Stimulated activated CD4-positive, alpha-beta T cell treated with anti-CD3 and anti-CD28 coated beads, Interleukin-2, amount 100 ng/mL, for 24 hours (primary cell): ENCODE measurements around the gene TCIRG1.

Source experiments
- DNase-seq, 2 donors: peaks; one replicate each; pipeline ENCODE4 v3.0.0-alpha.2; 2020

TCIRG1 gene

DNA sequence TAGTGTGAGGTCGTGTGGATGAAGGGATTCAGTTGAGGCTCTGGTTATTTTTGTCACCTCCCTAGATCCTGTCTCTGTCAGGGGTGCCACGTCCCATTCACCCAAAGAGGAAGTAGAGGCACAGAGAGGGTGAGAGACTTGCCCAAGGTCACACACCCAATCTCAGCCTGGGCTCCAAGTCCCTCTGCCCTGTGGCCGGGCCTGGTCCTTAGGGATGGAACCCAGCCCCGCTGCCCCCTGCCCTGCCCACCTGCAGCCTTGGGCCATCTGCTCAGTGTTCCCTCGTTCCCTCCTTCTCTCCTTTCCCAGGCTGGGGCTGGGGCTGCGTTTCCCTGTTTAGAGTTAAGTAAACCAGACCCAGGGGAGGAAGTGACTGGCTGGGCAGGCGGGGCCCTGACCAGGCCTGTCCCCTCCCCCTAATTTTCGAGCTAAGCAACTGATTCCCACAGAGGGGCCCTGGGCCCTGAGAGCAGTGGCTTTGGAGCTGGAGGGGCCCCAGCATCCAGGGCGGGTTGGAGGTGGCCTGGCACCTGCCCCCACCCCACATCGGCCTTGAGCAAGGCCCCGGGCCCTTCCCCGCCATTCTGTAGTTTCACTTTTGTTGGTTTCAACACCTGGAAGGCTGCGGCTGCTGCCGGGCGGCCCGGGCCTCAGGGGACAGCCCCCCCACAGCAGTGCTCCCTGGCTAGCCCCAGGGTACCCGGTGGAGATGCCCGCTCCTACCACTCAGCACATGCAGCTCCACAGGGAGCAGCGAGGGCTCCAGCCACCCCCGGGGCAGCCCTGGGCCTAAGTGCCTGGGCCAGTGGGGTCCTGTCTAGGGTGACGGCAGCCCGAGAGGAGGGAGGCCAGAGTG is 1.5 kb downstream of the TCIRG1 start:
- DNase-seq: peak; percentile 47 to 64

DNA sequence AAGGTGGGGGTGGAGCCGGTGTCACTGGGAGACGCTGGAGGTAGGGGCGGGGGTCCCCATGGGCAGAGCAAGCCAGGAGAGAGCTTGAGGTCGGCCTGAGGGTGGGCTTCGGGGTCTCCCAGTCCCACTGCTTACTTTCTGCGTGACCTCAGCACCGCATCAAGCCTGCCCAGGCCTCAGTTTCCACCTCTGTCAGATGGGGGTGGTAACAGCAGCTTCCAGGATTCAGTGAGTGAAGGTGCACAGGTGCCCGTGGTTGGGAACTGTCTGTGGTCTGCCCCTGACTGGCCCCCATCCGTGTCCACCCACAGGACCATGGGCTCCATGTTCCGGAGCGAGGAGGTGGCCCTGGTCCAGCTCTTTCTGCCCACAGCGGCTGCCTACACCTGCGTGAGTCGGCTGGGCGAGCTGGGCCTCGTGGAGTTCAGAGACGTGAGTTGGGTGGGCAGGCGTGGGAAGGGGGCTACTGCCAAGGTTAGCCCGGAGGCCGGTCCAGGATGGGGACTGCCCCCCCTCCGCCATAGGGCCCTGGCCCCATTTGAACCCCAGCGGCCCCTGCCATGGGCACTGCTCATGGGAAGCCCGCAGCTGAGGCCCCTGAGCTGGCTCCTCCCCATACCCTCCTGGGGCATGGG is 2.2 kb downstream of the TCIRG1 start:
- no peak for DNase-seq

DNA sequence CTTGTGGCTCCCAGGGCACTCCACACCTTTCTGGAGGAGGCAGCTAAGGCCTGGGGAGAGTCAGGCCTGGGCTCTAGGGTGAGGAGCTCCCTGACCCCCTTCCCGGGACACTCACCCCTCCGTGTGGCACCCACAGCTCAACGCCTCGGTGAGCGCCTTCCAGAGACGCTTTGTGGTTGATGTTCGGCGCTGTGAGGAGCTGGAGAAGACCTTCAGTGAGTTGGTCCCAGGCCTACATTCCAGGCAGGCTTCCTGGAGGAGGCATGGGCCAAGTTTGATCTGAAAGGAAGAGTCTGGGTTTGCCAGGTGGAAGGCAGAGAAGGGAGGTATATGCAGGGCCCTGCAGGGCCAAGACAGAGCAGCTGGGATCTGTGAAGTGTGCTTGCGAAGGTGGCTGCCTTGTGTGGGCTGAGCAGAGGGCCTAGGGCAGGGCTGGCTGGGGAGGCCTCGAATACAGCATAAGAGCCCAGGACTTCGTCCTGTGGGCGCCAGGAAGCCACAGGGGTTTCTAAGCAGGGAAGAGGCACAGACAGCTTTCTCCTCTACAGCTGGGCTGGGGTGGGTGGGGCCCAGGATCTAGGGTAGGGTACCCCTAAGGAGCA is 2.9 kb downstream of the TCIRG1 start:
- DNase-seq: no peak

DNA sequence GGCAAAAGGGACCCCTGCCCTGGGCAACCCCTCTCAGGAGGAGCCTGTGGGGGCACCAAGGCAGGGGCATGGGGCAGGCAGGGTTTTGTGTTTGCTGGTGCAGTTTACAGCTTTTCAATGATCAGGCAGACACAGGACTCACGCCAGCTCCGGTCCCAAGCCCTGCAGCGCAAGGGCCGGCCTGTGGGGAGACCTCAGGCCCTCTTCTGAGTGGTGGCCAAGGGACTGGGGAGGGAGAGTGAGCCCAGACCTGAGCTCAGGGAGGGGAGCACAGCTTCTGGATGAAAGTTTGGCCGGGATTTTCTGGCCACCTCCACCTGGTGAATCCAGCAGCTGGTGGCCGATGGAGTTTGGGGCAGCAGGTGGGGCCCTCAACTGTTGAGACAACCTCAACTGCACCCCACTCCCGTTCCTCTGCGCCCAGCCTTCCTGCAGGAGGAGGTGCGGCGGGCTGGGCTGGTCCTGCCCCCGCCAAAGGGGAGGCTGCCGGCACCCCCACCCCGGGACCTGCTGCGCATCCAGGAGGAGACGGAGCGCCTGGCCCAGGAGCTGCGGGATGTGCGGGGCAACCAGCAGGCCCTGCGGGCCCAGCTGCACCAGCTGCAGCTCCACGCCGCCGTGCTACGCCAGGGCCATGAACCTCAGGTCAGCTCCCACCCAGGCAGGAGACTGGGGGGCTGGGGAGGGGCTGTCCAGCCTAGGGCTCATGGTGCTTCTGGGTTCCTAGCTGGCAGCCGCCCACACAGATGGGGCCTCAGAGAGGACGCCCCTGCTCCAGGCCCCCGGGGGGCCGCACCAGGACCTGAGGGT is 3.6 kb downstream of the TCIRG1 start:
- no peak for DNase-seq

DNA sequence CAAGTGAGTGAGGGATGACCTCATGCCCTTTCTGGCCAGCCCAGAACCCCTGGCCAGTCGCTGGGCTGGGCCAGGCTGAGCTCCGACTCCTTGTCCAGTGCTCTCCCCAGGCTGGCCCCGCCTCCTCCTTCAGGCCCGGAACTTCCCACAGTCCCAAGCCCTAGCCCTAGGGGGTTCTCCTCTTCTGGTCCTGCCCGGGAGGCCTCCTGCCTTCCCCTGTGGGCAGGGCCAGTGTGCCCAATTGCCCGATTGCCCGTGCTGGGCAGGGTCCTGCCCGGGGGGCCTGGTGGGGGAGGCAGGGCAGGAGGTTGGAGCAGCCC is 4.2 kb downstream of the TCIRG1 start:
- no peak for DNase-seq

DNA sequence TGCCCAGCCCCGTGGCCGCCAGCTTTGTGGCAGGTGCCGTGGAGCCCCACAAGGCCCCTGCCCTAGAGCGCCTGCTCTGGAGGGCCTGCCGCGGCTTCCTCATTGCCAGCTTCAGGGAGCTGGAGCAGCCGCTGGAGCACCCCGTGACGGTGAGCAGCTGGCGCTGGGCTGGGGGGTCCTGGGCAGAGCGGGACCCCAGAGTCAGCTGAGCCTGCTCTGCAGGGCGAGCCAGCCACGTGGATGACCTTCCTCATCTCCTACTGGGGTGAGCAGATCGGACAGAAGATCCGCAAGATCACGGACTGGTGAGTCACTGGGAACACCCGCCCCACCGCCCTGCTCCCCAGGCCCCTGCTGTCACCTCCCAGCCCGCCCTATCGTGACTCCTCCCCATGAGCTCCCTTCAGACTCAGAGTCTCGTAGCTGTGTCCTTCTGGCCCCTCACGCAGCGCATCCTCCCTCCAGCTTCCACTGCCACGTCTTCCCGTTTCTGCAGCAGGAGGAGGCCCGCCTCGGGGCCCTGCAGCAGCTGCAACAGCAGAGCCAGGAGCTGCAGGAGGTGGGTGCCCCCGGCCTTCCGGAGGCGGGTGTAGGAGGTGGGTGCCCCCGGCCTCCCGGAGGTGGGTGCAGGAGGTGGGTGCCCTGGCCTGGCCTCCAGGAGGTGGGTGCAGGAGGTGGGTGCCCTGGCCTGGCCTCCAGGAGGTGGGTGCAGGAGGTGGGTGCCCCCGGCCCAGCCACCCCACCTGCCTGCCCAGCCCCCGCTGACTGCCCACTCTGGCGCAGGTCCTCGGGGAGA is 4.7 kb downstream of the TCIRG1 start:
- DNase-seq: no peak

DNA sequence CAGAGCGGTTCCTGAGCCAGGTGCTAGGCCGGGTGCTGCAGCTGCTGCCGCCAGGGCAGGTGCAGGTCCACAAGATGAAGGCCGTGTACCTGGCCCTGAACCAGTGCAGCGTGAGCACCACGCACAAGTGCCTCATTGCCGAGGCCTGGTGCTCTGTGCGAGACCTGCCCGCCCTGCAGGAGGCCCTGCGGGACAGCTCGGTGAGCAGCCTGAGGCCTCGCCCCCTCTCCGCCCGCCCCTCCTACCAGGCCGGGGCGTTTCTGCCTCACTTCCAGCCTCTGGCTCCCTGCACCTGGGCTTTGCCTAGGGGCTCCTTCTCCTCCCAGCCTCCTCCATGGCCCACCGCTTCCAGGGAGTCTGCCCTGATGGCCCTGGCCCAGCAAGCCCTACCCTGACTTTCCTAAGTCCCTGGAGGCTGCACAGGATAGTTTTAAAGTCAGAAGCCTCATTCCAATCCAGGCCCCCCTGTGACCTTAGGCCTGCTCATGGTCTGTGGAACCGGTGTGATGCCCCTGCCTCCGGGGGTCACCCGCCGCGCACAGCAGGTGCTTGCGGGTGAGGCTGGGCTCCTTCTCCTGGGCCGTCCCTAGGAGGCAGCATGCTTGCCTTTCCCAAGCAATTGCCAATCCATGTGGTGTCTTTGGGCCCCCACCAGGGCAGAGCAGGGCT is 5.5 kb downstream of the TCIRG1 start:
- no peak for DNase-seq

DNA sequence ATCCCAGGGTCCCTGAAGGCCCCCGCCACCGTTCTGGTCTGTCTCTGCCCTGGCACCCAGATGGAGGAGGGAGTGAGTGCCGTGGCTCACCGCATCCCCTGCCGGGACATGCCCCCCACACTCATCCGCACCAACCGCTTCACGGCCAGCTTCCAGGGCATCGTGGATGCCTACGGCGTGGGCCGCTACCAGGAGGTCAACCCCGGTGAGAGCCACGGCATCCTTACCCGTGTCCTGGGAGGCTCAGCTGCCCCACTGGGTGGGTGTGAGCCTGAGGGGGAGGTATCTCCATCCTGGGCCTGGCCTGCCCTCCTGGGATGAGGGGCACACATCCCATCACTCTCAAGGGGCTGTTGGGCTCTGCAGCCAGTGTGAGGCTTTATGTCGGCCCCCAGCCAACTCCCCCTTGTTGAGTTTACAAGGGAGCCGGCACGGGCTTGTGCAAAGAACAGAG is 6.1 kb downstream of the TCIRG1 start:
- no peak for DNase-seq

DNA sequence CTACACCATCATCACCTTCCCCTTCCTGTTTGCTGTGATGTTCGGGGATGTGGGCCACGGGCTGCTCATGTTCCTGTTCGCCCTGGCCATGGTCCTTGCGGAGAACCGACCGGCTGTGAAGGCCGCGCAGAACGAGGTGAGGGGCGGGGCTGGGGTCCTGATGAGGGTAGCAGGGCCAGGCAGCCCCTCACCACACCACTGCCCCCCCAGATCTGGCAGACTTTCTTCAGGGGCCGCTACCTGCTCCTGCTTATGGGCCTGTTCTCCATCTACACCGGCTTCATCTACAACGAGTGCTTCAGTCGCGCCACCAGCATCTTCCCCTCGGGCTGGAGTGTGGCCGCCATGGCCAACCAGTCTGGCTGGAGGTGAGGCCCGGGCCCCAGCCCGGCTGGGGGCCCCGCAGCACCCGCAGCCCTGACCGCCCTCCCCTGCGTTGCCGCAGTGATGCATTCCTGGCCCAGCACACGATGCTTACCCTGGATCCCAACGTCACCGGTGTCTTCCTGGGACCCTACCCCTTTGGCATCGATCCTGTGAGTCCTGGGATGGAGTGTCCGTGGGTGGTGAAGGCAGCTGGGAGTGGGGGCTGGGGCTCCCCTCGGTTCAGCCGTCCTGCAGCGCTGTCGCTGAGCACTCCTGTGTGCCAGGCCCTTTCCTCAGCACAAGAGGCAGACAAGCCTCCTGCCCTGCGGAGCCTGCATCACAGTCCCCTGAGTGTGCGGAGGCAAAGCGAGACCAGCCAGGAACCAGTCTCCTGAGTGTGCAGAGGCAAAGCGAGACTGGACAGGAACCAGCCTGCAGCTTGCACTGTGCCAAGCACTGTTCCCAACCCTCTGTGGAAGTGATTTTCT is 8.8 kb downstream of the TCIRG1 start:
- no peak for DNase-seq

DNA sequence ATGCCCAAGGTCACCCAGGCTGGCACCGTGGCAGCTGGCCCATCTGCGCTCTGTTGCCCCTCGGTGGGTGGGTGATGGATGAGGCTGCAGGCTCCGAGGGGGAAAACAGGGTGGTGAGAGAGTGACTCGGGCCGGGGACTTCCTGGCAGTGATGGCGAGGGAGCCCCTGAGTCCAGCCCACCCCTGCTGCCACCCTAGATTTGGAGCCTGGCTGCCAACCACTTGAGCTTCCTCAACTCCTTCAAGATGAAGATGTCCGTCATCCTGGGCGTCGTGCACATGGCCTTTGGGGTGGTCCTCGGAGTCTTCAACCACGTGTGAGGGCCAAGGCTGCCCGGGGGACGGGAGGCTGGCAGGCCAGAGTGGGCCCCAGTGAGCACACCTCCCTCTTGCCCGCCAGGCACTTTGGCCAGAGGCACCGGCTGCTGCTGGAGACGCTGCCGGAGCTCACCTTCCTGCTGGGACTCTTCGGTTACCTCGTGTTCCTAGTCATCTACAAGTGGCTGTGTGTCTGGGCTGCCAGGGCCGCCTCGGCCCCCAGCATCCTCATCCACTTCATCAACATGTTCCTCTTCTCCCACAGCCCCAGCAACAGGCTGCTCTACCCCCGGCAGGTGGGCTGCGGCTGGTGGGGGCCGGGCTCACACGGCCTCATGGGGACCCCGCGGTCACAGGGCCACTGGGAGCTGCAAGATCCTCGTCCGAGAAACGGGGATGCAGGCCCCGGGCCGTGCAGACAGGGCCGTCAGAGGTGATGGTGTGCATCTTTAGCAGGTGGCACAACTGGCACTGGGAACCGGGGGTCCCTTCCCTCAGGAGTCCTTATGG is 10.1 kb downstream of the TCIRG1 start:
- DNase-seq: no peak

DNA sequence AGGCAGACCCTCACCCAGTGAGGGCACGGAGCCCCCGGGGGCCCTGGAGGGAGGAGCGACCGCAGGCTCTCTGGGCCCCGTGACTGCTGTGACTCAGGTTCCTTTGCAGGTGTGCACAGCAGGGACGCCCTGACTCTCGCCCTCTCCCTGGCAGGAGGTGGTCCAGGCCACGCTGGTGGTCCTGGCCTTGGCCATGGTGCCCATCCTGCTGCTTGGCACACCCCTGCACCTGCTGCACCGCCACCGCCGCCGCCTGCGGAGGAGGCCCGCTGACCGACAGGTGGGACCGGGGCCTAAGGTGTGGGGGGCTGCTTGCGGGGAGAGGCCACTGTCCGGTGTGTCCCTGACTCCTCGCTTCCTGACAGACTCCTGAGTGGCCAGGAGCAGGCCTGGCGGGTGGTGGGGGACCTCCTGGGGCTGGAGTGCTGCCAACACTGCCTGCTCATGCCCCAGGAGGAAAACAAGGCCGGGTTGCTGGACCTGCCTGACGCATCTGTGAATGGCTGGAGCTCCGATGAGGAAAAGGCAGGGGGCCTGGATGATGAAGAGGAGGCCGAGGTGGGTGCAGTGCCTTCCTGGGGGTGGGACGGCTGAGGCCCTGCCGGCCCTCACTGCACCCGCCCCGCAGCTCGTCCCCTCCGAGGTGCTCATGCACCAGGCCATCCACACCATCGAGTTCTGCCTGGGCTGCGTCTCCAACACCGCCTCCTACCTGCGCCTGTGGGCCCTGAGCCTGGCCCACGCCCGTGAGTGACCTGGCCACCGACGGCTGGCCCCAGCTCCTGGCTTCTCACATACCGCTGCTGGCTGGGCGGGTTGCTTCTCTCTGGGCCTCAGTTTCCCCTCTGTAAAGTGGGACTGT is 10.9 kb downstream of the TCIRG1 start:
- DNase-seq: no peak

DNA sequence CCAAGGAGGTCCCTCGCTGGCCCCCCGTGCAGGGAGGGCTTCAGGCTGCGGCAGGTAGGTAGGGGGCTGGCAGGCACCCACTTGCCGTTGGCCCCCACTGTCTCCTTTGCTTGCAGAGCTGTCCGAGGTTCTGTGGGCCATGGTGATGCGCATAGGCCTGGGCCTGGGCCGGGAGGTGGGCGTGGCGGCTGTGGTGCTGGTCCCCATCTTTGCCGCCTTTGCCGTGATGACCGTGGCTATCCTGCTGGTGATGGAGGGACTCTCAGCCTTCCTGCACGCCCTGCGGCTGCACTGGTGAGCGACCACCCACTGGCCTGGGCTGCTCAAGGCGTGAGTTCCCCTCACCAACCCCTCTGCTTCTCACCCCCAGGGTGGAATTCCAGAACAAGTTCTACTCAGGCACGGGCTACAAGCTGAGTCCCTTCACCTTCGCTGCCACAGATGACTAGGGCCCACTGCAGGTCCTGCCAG is 11.6 kb downstream of the TCIRG1 start:
- no peak for DNase-seq

DNA sequence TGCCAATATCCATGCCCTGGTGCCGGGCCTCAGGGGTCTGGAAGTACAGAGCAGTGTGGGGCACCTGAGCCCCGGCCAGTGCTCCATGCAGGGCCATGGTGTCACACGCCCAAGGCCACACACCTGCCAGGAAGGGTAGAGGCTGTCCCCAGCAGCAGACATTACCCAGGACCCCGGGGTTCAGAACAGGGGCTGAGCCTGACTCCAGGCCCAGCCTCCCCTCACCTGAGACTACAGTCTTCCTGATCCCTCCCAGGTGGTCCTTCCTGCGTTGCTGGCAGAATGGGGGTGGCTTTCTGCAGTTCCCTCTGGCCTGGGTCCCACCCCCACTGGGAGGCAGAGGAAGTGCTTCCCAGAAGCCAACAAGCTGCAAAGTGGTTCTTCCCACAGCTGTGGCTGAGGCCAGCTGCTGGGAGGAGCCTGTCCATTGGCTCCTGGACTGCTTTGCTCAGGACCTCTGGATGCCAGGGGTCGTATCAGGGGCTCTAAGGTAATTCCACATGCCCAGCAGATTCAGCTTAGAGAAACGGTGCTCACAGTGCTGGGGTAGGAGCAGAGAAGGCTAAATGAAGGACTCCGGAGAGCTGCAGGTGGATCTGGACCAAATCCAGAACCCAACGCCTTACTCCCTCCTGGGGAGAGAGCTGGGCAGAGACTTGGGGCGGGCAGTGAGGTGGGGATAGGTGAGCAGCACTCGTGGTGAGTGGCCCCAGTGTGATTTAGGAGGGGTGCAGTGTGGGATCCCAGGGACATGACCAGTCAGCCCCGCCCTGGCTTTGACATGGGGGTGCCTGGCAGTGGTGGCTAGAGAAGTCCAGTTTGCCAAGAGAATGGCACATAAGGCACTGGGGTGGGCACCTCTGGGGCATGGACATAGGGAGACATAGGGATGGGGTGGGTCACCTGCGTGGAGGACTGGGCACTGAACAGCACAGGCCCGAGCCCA is 12.6 kb downstream of the TCIRG1 start:
- no peak for DNase-seq

DNA sequence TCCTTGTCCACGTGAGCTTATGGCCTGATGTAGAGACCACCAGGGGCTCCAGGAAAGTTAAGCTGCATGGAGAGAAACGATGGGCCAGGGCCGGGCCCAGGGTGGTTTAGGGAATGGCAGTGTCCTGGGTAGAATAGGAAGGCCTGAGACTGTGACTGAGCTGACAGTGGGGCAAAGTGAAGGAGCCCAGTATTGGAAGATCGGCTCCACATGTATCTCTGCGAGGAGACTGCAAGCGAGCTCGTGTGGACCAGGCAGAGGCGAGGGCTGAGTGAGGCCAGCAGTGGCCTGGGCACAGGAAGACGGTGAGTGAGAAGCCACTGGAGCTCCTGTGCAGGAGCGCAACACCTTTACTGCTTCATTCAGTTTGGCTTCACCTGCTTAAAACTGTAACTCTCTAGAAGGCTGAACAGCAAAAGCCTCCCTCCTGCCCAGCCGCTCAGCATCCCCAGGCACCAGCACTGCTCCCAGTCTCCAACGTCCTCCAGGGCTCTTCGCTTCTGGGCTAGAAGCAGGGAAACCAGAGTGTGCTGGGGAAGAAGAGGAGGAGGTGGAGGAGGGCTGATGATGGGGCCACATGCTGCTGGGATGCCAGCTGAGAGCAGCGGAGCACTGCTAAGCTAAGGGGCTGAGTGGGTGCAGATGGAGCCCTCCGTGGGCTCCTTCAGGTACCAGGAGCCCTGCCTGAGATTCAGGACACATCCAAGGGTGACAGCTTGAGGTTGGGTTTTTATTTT is 13.5 kb downstream of the TCIRG1 start:
- DNase-seq: no peak

DNA sequence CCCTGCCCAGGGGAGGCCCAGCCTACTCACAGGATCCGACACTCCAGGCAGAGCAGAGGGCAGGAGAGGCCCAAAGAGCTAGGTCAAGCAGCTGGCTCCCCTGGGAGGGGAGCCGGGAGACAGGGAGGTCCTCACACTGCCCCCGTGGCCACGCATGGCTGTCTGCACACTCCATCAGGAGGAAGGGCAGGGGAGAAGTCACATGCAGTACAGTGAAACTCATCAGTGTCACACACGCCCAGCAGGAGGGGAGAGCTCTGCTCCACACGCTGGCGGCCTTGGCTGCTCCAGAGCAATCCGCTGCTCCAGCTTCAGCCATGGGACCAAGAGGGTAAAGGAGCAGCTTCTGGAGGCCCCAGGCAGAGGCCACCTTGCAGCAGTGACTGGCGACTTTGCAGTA is 14.3 kb downstream of the TCIRG1 start:
- no peak for DNase-seq

DNA sequence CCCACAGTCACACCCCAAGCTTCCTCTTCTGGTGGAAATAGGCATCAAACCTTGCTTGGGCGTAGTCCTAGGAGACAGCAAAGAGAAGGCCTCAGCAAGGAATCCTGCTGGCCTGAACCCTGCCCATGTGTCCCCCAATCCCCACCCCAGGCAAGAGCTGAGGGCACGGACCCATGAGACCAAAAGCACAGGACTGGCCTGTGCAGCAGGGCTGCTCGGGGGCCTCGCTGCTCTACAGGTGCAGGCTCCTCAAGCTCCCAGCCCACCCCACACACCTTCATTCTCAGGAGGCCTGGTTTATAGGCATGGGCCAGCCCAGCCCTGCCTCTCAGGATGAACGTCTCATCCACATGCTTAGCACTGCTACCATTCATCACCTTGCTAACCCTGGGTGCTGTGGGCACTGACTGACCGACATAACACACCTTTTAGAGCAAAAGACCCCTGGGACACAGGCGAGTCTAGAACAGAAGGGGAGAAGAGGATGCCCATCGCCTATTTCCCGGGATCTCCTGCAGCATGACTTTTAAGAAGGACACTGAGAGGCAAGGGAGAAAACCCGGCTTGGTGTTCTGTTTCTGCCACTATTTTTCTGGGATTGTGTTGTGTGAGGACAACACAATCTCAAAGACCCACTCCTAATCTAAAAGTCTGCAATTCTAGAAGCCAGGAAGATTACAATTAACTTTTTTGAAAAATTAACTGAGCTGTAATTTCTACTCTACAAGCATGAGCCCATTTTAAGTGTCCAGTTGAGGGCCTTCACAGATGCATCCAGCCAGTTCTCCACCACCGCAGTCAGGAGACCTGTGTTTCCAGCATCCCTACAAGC is 15.4 kb downstream of the TCIRG1 start:
- DNase-seq: no peak
